Body of pancreas (tissue), 4 donors: ENCODE data around the gene GALNT15.

Source experiments
- POLR2A ChIP-seq, 3 donors: fragments of 450-650 bp; IDR thresholded peaks; one replicate each; pipeline ENCODE4 v1.6.1; 2016; ENCODE audit warnings: antibody characterized with exemption in 3 of 3, mild to moderate bottlenecking in 2 of 3
- TF ChIP-seq, protein P1 (sequence below), 7 experiments: fragments of 450-650 bp in 4 of 7; fragments of 200-600 bp in 3 of 7; sonication (generic) in 3 of 7; IDR thresholded peaks; one replicate each; pipeline ENCODE4 v1.5.1; 2016 to 2019; ENCODE audit warnings: antibody characterized with exemption in 7 of 7

DNA sequence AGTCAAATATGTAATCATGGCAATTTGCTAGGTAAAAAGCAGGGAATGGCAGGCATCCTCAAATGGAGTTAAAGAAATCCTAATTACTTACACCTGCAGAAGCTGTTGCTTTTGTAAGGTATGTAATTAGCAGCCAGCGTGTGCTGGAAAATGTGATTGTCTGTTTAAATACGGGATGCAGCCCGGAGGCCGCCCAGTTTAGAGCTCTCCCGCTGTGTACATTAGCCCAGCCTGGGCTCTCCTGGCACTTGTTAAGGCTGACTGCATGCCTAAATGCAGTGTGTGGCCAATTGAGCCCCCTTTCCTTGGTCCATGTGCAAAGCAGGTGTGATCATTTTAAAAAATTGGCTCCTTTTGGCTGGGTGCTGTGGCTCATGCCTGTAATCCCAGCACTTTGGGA is 81.2 kb downstream of the GALNT15 start:
- no peak for TF ChIP-seq POLR2A (IDR thresholded peaks at IDR 0.05)
- TF ChIP-seq, protein P1, sequence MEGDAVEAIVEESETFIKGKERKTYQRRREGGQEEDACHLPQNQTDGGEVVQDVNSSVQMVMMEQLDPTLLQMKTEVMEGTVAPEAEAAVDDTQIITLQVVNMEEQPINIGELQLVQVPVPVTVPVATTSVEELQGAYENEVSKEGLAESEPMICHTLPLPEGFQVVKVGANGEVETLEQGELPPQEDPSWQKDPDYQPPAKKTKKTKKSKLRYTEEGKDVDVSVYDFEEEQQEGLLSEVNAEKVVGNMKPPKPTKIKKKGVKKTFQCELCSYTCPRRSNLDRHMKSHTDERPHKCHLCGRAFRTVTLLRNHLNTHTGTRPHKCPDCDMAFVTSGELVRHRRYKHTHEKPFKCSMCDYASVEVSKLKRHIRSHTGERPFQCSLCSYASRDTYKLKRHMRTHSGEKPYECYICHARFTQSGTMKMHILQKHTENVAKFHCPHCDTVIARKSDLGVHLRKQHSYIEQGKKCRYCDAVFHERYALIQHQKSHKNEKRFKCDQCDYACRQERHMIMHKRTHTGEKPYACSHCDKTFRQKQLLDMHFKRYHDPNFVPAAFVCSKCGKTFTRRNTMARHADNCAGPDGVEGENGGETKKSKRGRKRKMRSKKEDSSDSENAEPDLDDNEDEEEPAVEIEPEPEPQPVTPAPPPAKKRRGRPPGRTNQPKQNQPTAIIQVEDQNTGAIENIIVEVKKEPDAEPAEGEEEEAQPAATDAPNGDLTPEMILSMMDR (IDR thresholded peaks at IDR 0.05), result no peak
